ENCODE measurements around the gene TMC2. TPM values are rescaled to one million over a fixed set of nuclear protein-coding genes. Genes with fewer than 3 reads are reported as not detected.

Gene TMC2
- total RNA-seq, 1 donor from 2014 or later: not detected

GRCh38 chr20:2602746-2603145 lies 66.4 kb downstream of the TMC2 start:
- no peaks in the 10 kb centered on the region for H4K20me1 ChIP-seq (ENCODE audit: low read depth)
- no peaks in the 10 kb centered on the region for H3K36me3 Mint-ChIP-seq
- H3K4me3 ChIP-seq: no peak overlapping the region
- H3K9me3 ChIP-seq (ENCODE audit: low read depth): peaks cover 7% of the 10 kb centered on the region
- TF ChIP-seq, protein P1, sequence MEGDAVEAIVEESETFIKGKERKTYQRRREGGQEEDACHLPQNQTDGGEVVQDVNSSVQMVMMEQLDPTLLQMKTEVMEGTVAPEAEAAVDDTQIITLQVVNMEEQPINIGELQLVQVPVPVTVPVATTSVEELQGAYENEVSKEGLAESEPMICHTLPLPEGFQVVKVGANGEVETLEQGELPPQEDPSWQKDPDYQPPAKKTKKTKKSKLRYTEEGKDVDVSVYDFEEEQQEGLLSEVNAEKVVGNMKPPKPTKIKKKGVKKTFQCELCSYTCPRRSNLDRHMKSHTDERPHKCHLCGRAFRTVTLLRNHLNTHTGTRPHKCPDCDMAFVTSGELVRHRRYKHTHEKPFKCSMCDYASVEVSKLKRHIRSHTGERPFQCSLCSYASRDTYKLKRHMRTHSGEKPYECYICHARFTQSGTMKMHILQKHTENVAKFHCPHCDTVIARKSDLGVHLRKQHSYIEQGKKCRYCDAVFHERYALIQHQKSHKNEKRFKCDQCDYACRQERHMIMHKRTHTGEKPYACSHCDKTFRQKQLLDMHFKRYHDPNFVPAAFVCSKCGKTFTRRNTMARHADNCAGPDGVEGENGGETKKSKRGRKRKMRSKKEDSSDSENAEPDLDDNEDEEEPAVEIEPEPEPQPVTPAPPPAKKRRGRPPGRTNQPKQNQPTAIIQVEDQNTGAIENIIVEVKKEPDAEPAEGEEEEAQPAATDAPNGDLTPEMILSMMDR (IDR thresholded peaks at IDR 0.05): no peak
- TF ChIP-seq EZH2phosphoT487 (IDR thresholded peaks at IDR 0.05): no peak
- no peak for TF ChIP-seq EZH2 (IDR thresholded peaks at IDR 0.05)
- H3K27me3 ChIP-seq: no peaks in the 10 kb centered on the region
- no peak overlapping the region for H2AFZ ChIP-seq (replicated peaks)
- no peak overlapping the region for H3K4me2 ChIP-seq
- no peak overlapping the region for H3K27ac ChIP-seq
- no peaks in the 10 kb centered on the region for H3K36me3 ChIP-seq
- no peaks in the 10 kb centered on the region for H3K79me2 ChIP-seq (ENCODE audit: low read depth)
- H3K27ac Mint-ChIP-seq: no peak overlapping the region
- H3K4me3 Mint-ChIP-seq: no peak overlapping the region
- H3K4me1 ChIP-seq: peaks cover 4% of the 10 kb centered on the region
- no peaks in the 10 kb centered on the region for H3K27me3 Mint-ChIP-seq (ENCODE audit: insufficient read depth, low read depth)
- H3K4me1 Mint-ChIP-seq: peaks cover 6% of the 10 kb centered on the region
- peaks cover 14% of the 10 kb centered on the region for H3K9me3 Mint-ChIP-seq
- no peak overlapping the region for H3K9ac ChIP-seq
- DNase-seq (ENCODE audit: low spot score): no peak
- H3F3A ChIP-seq (ENCODE audit: low read depth): no peaks in the 10 kb centered on the region

GRCh38 chr20:2603816-2604505 lies 67.6 kb downstream of the TMC2 start:
- H3K36me3 Mint-ChIP-seq: no peaks in the 10 kb centered on the region
- peaks cover 16% of the 10 kb centered on the region for H3K9me3 Mint-ChIP-seq
- no peak overlapping the region for H2AFZ ChIP-seq (replicated peaks)
- H3K27ac ChIP-seq: no peak overlapping the region
- no peaks in the 10 kb centered on the region for H3K79me2 ChIP-seq (ENCODE audit: low read depth)
- H3K4me1 Mint-ChIP-seq: peaks cover 6% of the 10 kb centered on the region
- no peak for TF ChIP-seq EZH2 (IDR thresholded peaks at IDR 0.05)
- TF ChIP-seq, protein P1 (IDR thresholded peaks at IDR 0.05): no peak
- TF ChIP-seq EZH2phosphoT487 (IDR thresholded peaks at IDR 0.05): no peak
- H3K4me3 Mint-ChIP-seq: no peak overlapping the region
- H3K27me3 Mint-ChIP-seq (ENCODE audit: insufficient read depth, low read depth): peaks cover 2% of the 10 kb centered on the region
- no peak overlapping the region for H3K4me3 ChIP-seq
- H3K9me3 ChIP-seq (ENCODE audit: low read depth): peaks cover 7% of the 10 kb centered on the region
- H3F3A ChIP-seq (ENCODE audit: low read depth): no peaks in the 10 kb centered on the region
- H3K27me3 ChIP-seq: no peaks in the 10 kb centered on the region
- H3K36me3 ChIP-seq: no peaks in the 10 kb centered on the region
- H3K9ac ChIP-seq: no peak overlapping the region
- no peaks in the 10 kb centered on the region for H4K20me1 ChIP-seq (ENCODE audit: low read depth)
- no peak overlapping the region for H3K27ac Mint-ChIP-seq
- peaks cover 4% of the 10 kb centered on the region for H3K4me1 ChIP-seq
- H3K4me2 ChIP-seq: no peak overlapping the region
- DNase-seq (ENCODE audit: low spot score): no peak

- DNase-seq (ENCODE audit: low spot score): no peak
- Histone ChIP-seq H3K27me3 (no peaks in the 10 kb centered on the region), H3K9me3 (ENCODE audit: low read depth) (peaks cover 7% of the 10 kb centered on the region), H3K27ac (no peak overlapping the region), H3K4me1 (peaks cover 4% of the 10 kb centered on the region), H3K4me2 (no peak overlapping the region), H4K20me1 (ENCODE audit: low read depth) (no peaks in the 10 kb centered on the region), H3K36me3 (no peaks in the 10 kb centered on the region), H3K79me2 (ENCODE audit: low read depth) (no peaks in the 10 kb centered on the region), H3F3A (ENCODE audit: low read depth) (no peaks in the 10 kb centered on the region), H3K9ac (no peak overlapping the region), H3K4me3 (no peak overlapping the region), H2AFZ (replicated peaks) (no peak overlapping the region)
- H3K36me3 Mint-ChIP-seq: no peaks in the 10 kb centered on the region
- H3K4me1 Mint-ChIP-seq: peaks cover 6% of the 10 kb centered on the region
- H3K27ac Mint-ChIP-seq: no peak overlapping the region
- TF ChIP-seq EZH2 (IDR thresholded peaks at IDR 0.05): no peak
- TF ChIP-seq, protein P1 (IDR thresholded peaks at IDR 0.05): no peak
- no peak for TF ChIP-seq EZH2phosphoT487 (IDR thresholded peaks at IDR 0.05)
- H3K9me3 Mint-ChIP-seq: peaks cover 16% of the 10 kb centered on the region
- H3K27me3 Mint-ChIP-seq (ENCODE audit: insufficient read depth, low read depth): peaks cover 2% of the 10 kb centered on the region
- no peak overlapping the region for H3K4me3 Mint-ChIP-seq
Observed at GRCh38 chr20:2604506-2604835, 68.1 kb downstream of the TMC2 start.

Measured in neural progenitor cell (in vitro differentiated cells).